Sciatic nerve (tissue), 2 donors: ENCODE measurements around the gene LRRC10. TPM values are rescaled to one million over a fixed set of nuclear protein-coding genes. Genes with fewer than 3 reads are reported as not detected.
"Not testable (repeated sequence)": the region's sequence is repeated elsewhere in the genome, so short reads cannot be mapped to it uniquely, and the experiment has no call there.

ENCODE experiments used
- ATAC-seq: fragments of 200-7000 bp; cut with Tn5 transposase; one replicate; pipeline ENCODE4 v1.9.1; 2020; ENCODE audit warnings: mild to moderate bottlenecking, moderate library complexity
- DNase-seq: peaks from one replicate; pipeline ENCODE4 v3.0.0-alpha.2; 2020; ENCODE audit warnings: low spot score
- intact Hi-C: fragments of 100-400 bp; cut with DNase I; formaldehyde crosslinking; loops from one replicate; pipeline ENCODE4 v1.14.2; 2022
- total RNA-seq: library from RNA; stranded (reverse); fragmentation: NEBNext Ultra II Directional; extraction: Animal tissue kit (Norgen Biotek cat#: 25700); gene quantifications from one replicate; pipeline ENCODE4 v1.2.1, GENCODE V29; 2021
- donor health status: DM: no; HTN: no; CAD: no.
- donor health status: DM: no; HTN: no; CAD: no.

LRRC10 gene
- total RNA-seq, 1 donor from 2014 or later: not detected

DNA sequence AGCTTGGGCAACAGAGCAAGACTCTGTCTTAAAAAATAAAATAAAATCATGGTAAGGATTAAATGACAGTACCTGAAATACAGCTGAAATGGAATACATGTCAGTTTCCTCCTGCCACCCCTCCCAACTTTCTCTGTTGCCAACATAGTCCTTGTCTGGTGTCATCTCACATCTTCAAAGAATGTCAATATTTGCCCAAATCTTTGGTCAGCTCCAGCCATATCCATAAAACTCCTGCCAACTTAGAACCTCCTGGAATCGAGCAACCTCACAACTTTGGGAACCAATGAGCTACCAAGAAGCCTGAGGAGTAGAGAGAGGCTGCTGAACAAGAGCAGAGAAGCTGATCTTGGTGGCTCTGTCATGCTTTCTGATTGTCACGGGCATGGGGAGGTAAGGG lies 10.8 kb upstream of the LRRC10 start:
- ATAC-seq: no peak
- no peak for DNase-seq
- intact Hi-C loops: no loop called here

DNA sequence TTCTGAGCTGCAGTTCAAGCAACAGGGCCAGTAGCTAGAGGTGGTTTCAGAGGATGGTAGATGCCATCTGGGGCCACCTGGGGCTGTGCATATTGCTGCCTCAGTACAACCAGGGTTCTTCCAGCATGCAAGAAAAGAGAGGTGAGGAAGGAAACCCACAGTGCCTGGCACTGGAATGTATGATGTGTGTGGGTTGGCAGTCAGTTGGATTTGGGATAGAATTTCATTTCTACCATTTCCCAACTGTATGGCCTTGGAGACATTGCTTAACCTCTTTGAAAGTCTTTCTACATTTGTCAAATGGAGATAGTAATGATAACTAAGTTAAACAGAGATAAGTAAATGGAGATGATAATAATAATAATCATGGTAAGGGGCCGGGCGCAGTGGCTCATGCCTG lies 10.2 kb upstream of the LRRC10 start:
- intact Hi-C loops: no loop called here
- no peak for ATAC-seq
- no peak for DNase-seq

DNA sequence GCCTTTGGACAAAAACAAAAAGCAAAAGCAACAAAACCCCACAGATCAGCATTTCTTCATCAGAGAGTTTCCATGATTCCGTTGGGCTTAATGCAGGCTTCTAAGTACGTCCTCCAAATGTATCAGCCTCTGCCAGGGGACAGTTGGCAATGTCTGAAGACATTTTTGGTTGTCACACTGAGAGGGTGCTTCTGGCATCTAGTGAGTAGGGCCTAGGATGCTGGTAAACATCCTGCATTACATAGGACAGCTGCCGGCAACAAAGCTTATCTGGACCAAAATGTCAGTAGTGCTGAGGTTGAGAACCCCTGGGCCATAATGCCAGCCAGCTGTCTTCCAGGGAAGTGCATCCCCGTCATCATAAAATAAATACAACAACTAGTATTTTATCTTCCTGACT lies 9.4 kb upstream of the LRRC10 start:
- ATAC-seq: no peak
- DNase-seq: no peak
- intact Hi-C loops: no loop called here

DNA sequence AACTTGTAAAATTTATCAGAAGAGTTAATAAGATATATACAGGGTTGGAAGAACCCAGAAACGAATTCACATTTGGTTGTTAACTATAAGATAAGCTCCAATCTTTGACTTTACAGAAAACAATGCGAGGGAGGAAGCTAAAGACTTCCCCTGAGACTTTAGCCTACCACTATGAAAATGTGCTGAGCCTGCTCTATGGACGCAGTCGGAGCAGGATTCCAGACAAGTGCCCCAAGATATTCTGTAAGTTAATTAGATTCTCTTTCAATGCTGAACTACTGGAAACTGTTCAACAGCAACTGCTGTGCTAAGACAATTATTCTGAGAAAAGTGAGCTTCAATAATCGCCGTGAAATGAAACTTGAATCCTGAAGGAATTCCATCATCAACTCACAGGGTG lies 8.3 kb upstream of the LRRC10 start:
- ATAC-seq (no peak), DNase-seq (no peak)
- intact Hi-C loops: no loop called here

DNA sequence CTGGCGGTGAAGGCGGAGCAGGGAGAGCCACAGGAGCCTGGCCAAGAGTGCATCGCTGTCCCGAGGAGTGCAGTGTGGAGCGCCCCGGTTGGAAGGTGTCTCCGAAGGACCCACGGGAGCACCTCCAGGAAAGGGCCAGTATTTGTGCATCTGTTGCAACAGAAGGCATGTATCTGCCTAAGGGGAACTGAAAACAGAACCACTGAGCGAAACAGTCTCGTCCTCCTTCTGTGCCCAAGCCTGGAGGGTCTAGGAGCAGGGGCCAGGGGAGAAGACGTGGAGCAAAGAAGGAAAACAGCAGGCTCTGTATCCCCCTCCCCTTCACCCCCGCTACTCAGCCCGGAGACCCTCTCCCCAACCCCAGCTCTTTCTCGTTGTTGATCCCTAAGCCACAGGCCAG lies 5.3 kb upstream of the LRRC10 start:
- ATAC-seq (no peak), DNase-seq (no peak)
- intact Hi-C loops: no loop called here

DNA sequence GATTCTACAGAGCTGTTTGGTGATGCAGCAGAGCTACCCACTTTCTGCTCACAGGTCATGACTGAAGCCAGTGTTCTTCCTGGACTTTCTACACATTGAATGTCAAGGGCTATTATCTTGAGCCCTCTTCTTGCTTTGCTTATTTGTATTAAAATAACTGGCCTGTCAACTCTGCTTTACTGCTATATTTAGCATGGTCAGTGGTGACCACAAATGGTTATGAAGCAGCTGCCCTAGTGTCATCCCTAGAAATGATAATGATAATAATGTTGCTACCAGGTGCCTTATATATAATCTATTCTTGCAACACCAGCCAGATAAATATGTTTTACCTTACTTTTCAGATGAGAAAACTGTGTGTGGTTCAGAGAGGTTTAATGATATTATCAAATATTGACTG lies 2.6 kb upstream of the LRRC10 start:
- ATAC-seq (no peak), DNase-seq (no peak)
- intact Hi-C loops: no loop called here

DNA sequence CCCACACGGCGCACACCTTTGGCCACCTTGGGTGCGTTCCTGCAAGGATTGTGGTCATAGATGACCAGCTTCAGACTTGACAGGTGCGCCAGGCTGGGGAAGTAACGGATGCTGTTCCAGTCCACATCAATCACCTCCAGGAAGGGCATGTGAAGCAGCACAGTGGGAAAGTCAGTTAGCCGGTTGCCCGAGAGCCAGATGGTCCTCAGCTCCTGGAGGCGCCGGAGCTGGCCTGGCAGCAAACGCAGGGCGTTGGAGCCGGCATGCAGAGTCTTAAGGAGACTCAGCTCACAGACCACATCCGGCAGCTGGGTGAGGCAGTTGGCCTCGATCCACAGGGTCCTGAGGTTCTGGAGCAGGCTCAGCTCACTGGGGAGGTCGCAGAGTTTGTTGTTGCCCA lies 581 bp downstream of the LRRC10 start:
- intact Hi-C loops: no loop called here
- no peak for ATAC-seq
- DNase-seq: no peak

DNA sequence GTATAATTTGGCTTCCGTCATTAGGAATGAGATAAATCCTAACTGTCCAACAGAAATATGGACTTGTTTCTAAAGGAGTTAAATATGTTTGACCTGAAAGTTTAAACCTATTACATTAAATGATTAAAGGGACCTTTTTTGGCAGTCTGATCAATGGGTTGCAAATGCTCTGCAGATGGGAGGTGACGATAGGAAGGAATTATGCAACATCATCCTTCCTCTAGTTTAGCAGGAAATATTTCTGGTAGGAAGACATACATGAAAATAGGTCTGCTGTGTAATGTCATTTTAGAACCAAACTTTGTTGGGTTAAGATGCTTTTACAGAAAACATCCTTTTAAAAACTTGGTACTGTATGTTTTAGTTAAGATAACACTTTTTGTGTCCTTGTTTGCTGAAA lies 2.6 kb downstream of the LRRC10 start:
- ATAC-seq (no peak), DNase-seq (no peak)
- intact Hi-C loops: no loop called here

DNA sequence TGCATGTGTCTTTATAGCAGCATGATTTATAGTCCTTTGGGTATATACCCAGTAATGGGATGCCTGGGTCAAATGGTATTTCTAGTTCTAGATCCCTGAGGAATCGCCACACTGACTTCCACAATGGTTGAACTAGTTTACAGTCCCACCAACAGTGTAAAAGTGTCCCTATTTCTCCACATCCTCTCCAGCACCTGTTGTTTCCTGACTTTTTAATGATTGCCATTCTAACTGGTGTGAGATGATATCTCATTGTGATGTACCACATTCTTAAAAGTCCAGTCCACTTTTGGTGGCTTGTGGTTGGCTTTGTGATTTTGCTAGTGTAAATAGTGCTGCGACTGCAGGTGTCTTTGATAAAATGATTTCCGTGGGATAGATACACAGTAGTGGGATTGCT lies 6.4 kb downstream of the LRRC10 start:
- ATAC-seq, DNase-seq, intact Hi-C loops: not testable (repeated sequence)

DNA sequence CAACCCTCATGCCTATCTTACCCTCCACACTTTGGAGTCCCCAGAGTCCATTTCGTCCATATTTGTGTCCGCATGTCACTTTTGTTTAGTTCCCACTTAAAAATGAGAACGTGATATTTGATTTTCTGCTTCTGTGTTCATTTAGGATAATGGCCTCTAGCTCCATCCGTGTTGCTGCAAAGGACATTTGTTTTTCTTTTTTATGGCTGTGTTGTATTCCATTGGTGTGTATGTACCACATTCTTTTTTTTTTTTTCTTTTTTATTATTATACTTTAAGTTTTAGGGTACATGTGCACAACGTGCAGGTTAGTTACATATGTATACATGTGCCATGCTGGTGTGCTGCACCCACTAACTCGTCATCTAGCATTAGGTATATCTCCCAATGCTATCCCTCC lies 7.2 kb downstream of the LRRC10 start:
- intact Hi-C loops, ATAC-seq, DNase-seq: not testable (repeated sequence)

DNA sequence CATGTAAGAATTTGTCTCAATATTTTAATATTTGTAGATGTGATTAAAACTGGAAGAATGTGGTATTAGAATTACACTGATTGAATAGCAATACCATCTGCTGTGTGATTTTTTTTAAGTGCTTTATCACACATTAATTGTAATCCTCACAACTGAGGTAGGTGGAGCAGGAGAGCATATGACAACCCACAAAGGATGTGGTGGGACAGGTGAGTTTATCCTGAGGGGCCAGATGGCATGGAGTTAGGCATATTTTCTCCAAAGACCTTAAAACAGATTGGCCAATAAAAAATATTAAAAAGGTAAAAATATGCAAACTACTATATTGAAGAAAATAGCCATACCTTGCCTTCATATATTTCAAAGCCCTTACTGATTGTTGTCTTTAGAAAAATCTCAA lies 7.8 kb downstream of the LRRC10 start:
- DNase-seq: no peak
- intact Hi-C loops: no loop called here
- no peak for ATAC-seq

DNA sequence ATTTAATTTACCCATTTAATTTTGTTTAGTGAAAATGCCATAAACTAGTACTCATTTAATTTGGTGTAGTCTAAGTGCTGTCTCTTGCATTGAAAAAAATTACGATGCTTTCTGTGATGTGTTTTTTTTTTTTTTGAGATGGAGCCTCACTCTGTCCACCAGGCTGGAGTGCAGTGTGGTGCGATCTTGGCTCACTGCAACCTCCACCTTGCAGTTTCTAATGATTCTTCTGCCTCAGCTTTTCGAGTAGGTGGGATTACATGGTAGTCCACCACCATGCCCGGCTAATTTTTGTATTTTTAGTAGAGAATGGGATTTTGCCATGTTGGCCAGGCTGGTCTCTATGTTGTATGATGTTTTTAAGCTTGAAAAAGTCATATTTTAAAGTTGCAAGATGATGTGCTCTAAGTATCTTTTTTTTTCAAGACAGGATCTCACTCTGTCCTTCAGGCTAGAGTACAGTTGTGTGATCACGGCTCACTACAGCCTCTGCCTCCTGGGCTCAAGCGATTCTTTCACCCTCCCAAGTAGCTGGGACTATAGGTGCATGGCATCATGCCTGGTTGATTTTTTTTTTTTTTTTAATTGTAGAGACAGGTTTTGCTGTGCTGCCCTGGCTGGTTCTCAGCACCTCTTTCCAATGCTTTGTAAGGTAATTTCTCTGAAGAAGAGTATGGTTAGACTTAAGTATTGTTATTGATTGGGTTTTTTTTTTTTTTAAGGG lies 8.6 kb downstream of the LRRC10 start:
- no peak for DNase-seq
- ATAC-seq: no peak
- intact Hi-C loops: no loop called here

DNA sequence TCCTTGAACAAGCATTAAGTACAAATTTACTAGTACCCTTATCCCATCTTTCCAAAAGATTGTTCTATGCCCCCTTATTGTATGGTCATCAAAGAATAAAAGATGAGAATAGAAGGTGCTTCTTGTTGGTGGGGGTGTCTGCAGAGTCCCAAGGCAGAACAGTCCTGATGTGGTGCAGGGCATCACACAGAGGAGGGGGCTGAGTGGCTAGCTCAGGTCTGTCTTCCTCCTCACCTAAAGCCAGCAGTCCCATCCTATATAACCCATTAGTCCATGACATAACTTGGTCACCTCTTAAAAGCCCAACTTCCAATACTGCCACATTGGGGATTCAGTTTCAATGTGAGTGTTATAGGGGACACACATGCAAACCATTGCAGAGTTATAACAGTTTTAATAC lies 9.9 kb downstream of the LRRC10 start:
- DNase-seq (no peak), ATAC-seq (no peak)
- intact Hi-C loops: no loop called here

DNA sequence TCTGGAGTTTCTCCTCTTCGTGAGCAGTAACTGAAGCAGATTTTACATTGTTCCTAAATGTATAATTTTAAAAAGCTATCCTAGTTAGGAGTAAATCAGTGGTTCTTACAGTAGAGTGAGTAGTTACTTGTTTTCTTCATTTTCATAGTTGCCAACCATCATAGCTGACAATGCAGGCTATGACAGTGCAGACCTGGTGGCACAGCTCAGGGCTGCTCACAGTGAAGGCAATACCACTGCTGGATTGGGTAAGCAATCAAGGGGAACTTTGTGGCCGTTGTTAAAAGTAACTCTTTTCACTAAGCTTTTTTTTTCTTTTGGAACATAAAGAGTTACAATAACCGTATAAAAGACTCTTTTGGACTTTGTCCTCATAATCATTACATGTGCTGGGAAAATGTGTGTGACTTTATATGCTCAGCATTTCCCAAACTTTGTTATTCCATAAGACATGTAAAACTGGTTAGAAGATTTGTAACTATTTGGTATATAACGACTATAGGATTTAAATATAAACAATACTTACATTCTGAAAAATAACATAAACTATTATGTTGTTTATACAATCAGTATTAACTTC lies 12.4 kb downstream of the LRRC10 start:
- no peak for DNase-seq
- intact Hi-C loops: no loop called here
- no peak for ATAC-seq

DNA sequence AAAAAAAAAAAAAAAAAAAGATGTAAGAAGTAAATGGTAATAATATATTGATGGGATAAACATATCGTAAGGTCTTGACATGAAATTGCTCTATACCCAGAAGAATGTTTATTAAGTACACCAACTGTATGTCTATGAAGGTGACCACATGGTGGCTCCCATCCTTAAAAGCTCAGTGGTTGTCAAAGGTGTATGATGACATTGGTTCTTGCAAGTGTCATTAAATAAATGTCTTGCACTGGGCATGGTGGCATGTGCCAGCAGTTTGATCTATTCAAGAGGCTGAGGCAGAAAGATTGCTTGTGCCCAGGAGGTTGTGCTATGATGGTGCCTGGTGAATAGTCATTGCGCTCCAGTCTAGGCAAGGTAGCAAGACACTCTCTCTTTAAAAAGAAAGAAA lies 15.0 kb downstream of the LRRC10 start:
- intact Hi-C loops: no loop called here
- ATAC-seq (no peak), DNase-seq (no peak)

DNA sequence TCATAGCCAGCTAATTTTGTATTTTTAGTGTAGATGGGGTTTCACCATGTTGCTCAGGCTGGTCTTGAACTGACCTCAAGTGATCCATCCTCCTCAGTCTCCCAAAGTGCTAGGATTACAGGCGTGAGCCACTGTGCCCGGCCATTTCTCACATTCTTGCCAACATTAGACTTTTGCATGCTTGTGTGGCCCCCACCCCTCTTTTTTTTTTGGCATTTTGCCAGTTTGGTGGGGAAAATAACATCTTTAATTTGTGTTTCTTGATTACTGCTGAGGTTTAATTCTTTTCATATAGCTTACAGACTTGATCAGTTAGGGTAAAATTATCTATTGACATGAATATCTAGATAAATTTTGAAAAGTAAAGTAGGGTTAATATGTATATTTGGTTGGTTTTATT lies 21.6 kb downstream of the LRRC10 start:
- ATAC-seq: no peak
- intact Hi-C loops: no loop called here

DNA sequence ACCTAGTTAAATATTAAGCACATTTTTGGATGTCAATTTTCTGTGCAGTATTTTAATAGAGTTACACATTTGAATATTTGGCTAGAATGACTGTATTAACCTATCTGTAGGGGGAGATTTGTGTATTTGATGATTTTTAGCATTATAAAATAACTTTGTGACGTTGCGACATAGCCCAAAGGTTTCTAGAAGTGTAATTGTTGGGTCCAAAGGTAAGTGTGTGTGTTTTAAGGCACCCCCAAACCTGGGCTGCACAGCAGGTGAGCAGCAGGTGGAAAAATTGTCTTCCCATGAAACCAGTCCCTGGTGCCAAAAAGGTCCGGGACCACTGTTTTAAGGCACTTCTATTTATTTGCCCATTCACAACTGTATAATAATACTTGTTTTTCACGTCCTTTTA lies 22.2 kb downstream of the LRRC10 start:
- intact Hi-C loops: no loop called here
- DNase-seq: no peak
- ATAC-seq: no peak

More for the DNA sequence above, 21.6 kb downstream of the LRRC10 start:
- no peak for DNase-seq

DNA sequence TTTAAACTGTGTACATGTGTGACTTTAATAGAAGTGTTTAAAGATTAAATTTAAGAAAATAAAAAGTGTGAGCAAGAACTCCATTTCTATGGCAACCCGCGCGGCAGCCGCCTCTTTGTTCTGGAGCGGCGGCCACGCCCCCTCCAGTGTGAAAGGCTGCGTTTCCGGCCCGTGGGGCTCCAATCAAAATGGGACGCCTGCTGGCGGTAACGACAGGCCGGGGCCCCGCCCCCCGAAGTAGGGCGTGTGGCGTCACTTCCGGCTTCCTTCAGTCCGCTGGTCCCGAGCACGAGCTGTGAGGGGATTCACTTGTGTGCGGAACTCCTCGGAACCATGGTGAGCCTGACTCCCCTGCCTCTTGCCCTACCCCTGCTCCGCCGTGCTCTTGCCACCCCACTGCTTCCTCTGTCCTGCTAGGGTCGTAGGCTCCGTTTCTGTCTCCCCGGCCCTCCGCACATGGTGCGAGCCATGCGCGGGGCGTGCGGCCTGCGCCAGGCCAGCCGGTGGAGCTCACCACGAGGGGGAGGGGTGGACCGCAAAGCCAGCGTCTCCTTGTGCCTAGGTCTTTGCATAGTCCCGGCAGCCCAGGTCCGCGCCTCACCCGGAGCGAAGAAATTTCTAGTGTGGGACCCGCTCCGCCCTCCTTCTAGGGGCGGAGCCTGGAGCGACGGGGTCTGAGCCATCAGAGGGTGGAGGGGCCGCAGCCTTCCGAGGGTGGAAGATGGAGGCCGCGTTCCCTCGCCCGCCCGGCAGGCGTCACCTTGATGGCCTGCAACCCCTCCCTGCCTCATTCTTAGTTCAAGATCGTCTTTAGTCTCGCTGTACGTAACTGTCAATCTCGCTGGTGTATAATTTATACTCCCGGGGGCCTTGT lies 25.3 kb downstream of the LRRC10 start, which contains the start of gene CCT2:
CCT2 (plus strand) TSS at position 271 of the 874 bp plus-strand sequence; CDS start at position 334, 63 bp downstream.
- intact Hi-C loops: no loop called here
- DNase-seq (peak; percentile 98), ATAC-seq (peak; percentile 100)

DNA sequence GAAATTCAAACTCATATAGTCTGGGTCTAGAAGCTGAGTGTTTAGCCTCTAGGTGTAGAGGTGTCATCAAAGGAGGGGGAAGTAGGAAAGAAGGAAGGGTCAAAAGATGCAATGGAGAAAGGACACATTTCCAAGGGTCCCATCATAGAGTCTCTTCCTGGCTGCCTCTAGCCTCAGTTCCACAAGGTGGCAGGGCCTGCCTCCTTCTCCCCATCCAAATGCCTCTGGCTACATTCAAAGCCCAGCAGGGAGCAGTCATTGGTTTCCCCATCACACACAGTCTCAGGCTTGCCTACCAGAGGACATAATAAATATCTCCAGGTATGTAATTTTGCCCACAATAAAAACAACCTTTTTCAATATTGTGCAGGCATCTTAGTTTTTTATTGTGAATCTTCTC lies 27.5 kb downstream of the LRRC10 start:
- ATAC-seq (no peak), DNase-seq (no peak)
- intact Hi-C loops: no loop called here

DNA sequence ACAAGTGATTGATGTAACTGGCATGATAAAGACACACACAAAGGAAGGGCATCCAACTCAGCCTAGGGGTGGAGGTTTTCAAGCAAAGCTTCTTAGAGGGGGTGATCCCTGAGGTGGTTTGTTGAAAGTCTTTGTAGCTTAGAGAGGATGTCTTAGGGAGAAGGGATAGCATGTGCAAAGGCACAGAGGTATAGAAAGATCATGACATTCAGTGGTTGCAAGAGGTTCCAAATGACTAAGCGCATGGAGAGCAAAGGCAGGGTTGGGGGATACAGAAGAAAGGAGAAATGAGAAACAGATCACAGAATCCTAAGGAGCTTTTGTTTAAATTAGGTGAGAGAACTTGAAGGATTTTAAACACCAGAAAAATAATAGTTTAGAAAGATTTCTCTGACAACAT lies 30.6 kb downstream of the LRRC10 start:
- no peak for DNase-seq
- ATAC-seq: no peak
- intact Hi-C loops: no loop called here
